ENCODE results near the gene CXCL8.

DNA sequence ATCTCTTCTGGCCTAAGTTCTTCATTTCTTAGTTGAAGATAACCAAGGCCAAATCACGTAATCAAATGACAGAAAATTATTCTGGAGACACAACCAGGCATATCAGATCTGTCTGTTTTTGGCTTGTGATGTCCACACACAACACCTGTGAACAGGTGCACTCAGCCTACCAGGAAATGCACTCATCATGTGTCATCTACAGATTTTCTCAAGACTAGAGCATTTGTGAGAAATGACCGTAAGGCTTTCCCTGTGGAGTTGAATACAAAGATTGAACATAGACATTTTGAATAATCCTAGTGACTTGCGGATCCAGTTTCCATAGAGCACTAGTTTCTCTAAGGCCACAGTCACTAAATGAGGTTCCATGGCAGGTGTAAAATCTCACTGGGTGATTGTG is 26.7 kb upstream of the CXCL8 start:
- TF ChIP-seq GATA3 (IDR thresholded peaks at IDR 0.05; ENCODE audit: low read depth, low read length) (no peak), GATA2 (IDR thresholded peaks at IDR 0.05; ENCODE audit: low read depth, low read length) (no peak)
